ES-I3 (cell line): ENCODE data around the gene BMPR1B.
"Not testable (repeated sequence)": the region's sequence is repeated elsewhere in the genome, so short reads cannot be mapped to it uniquely, and the experiment has no call there.

Experiments
- H3K36me3 ChIP-seq: 2 replicates; pipeline ENCODE4 v1.6.1; 2013; ENCODE audit warnings: mild to moderate bottlenecking, low read length, control low read depth, moderate library complexity; ENCODE audit not compliant: insufficient read depth
- H3K4me1 ChIP-seq: 2 replicates; pipeline ENCODE4 v1.6.1; 2013; ENCODE audit warnings: mild to moderate bottlenecking, control low read depth, low read length; ENCODE audit not compliant: insufficient read depth
- H3K9ac ChIP-seq: 2 replicates; pipeline ENCODE4 v1.6.1; 2013; ENCODE audit warnings: low read depth, mild to moderate bottlenecking, low read length, moderate library complexity
- H3K9me3 ChIP-seq: 2 replicates; pipeline ENCODE4 v1.6.1; 2013; ENCODE audit warnings: mild to moderate bottlenecking, low read length, moderate library complexity; ENCODE audit not compliant: control insufficient read depth, insufficient read depth

Gene BMPR1B

DNA sequence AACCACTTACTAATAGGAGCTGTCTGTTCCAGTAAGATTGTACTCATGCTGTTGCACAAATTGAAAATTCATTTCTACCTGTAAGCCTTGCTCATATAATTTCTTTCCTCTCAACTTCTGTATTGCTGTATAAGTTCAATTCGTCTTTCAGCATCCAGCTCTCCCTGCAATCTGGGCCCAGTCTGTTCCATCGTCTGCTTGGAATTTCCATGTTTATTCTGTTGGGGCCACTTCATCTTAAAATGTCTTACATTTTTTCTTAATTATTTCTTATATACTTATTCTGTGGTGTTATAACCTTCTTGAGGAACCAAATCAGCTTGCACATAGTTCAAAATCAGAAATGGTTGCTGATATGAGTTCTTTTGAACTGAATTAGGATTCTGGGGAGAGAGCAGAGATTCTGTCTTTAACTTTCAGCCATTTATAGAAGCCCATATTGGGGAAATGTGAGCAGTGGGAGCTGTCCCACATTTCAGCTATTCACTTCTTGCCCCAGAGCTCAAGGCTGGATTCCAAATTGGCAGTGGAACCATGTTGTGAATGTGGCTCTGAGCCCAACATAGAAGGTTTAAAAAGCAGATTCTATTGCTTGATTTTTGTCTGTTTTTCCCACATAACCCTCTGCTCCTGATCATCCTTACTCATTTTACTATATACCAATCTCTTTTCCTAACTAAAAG is 291.9 kb downstream of the BMPR1B start:
- peaks cover 12% of the 10 kb centered on the region for H3K4me1 ChIP-seq
- H3K36me3 ChIP-seq = no peaks in the 10 kb centered on the region

DNA sequence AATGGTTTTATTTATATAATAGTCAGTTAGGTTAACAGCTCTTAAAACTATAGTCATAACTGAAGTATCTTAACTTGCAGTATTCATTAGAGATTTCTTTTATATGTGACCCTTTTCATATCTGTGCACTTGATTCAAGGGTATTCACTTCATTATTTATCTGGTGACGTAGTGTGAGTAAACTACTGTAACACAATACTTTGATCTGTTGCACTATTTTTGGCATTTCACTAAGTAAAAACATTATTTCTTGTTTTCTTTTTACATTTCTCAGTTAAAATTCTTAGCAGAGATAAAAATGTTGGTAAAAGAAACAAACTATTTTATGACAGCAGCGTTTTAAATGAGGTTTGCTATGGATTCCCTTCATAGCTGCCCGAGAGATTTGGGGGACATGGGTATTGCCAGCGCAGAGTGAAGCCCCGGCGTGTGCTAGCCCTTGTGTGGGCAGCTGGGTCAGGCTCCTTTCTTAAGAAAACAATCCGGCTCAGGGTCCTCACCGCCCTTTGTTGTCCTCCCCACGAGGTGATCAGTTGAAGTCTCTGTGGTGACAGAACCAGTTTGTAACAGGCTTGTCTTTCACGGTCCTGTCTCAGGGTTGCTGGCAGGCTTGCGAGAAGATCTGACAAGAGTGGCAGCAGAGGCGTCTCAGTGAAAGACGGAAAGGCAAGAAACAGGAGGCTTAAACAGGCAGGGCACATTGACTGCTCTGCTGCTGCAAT is 293.4 kb downstream of the BMPR1B start:
- Histone ChIP-seq H3K36me3 (no peaks in the 10 kb centered on the region), H3K9ac (no peak overlapping the region), H3K9me3 (no peaks in the 10 kb centered on the region), H3K4me1 (peaks cover 4% of the 10 kb centered on the region; the same call in 1 of the 2 replicates)

More for the DNA sequence above, 291.9 kb downstream of the BMPR1B start:
- Histone ChIP-seq H3K9me3 (no peaks in the 10 kb centered on the region), H3K9ac (no peak overlapping the region)

DNA sequence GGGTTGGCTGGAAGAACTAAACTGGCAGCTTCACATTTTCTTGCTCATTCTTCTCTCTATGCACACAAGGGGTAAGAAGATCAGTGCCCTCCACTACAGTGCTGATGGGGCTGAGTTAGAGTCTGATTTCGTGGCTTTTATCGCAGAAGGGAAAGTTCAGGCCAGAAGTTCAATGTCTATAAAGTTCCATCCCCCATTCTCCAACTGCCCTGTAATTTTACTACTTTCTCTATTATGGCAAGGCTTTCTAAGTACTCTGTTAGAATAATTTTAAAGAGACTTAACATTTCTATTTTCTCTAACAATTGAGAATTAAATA is 293.9 kb downstream of the BMPR1B start:
- Histone ChIP-seq H3K4me1 (peaks cover 4% of the 10 kb centered on the region; the same call in 1 of the 2 replicates), H3K9ac (no peak overlapping the region), H3K36me3 (no peaks in the 10 kb centered on the region), H3K9me3 (no peaks in the 10 kb centered on the region)

DNA sequence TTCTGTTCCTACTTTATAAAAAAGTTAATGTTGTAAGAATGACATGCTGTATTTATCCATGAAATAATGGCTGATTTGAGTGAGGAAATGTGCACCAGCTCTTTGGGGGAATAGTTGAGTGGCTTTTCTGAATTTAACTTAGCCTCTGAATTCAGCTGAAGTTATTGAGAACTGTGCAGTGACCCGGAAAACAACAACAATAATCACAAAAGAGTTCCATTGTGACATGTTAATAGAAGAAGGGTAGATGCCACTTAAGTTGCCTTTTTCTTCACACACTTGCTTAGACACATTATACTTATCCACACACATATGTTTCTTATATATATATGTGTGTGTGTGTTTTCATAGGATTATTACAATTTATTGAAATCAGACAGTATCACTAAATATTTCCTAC is 301.2 kb downstream of the BMPR1B start:
- no peaks in the 10 kb centered on the region for H3K9me3 ChIP-seq
- H3K4me1 ChIP-seq = no peaks in the 10 kb centered on the region
- no peak overlapping the region for H3K9ac ChIP-seq
- no peaks in the 10 kb centered on the region for H3K36me3 ChIP-seq

DNA sequence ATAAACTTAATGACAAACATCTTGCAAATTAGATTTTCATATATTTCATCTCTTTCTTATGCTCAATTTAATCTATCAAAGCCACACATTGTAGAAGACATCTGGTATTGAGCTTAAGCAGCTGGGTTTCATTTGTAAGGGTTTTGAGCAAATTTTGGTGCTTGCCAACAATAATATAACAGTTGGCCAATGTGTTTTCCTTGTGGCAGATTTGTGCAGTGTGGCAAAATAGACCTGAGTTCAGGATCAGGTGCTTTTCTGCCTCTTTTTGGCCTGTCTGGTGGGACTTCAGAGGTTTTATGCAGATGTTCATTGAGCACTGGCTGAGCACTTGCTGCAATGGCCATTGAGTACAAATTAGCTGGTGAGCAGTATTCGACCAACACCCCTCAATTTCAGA is 301.9 kb downstream of the BMPR1B start:
- H3K9ac ChIP-seq = no peak overlapping the region
- no peaks in the 10 kb centered on the region for H3K4me1 ChIP-seq
- no peaks in the 10 kb centered on the region for H3K36me3 ChIP-seq
- H3K9me3 ChIP-seq = peaks cover 3% of the 10 kb centered on the region; the same call in 1 of the 2 replicates

DNA sequence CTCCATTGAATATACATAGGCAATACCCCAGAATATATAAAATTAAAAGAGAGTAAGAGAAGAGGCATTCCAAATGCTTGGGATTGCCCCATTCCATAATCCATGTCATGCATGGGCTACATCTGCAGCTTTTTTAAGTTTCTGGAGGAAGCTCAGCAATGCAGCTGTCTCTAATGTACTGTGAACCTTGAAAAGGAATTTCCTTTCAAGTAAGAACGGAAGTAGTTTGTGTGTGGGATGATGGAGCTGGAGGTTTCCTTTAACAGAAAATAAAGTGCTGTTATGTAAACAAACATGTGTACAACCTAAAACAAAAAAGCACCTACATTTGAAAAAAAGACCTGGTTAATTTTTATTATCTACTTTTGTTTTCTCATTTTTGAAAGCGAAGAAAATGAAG is 303.5 kb downstream of the BMPR1B start:
- Histone ChIP-seq H3K9me3 (peaks cover 3% of the 10 kb centered on the region; the same call in 1 of the 2 replicates), H3K36me3 (no peaks in the 10 kb centered on the region), H3K9ac (no peak overlapping the region), H3K4me1 (no peaks in the 10 kb centered on the region)

DNA sequence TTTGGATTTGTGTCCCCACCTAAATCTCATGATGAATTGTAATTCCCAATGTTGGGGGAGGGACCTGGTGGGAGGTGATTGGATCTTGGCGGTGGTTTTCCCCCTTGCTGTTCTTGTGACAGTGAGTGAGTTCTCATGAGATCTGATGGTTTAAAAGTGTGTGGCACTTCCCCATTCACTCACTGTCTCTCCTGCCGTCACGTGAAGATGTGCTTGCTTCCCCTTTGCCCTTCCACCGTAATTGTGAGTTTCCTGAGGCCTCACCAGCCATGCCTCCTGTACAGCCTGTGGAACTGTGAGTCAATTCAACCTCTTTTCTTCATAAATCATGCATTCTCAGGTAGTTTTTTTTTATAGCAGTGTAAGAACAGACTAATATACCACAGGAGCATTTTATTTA is 304.0 kb downstream of the BMPR1B start:
- H3K9ac ChIP-seq, H3K36me3 ChIP-seq, H3K4me1 ChIP-seq, H3K9me3 ChIP-seq: not testable (repeated sequence)

DNA sequence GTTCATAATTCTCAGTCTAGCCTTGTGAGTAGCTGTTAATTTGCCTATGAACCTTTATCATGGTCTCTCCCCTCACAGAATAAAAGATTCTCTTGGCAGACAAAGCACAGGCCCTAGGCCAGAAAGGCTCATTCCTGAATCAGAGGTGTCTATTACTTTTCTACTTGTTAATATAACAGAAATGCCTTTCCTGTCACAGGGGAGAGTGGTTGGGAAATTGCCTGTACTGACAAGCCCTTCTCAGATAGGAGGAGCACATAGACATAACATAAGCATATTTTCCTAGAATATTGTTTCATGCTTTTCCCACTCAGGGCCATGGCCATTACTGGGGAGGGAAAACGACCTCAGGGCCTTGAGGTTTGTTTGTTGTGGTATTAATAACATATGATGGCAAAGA is 308.3 kb downstream of the BMPR1B start:
- no peak overlapping the region for H3K9ac ChIP-seq
- no peaks in the 10 kb centered on the region for H3K36me3 ChIP-seq

DNA sequence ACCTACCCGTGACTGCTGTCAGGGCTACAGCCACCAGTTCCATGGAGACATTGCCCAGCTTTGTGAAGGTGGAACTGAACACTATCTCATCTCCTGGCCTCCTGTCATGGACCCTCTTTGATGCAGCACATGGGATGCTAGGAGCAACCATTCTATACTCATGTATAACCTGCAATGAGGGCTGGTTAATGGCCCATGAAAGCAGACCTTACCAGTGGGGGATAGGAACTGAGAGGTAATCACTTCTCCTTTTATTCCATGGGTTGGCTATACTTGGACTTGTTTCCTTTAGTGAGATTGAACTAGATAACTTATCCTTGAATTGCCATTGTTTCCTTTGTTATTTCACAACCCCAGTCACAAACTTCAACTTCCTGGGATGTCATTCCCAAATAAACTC is 310.6 kb downstream of the BMPR1B start:
- H3K9ac ChIP-seq = no peak overlapping the region
- no peaks in the 10 kb centered on the region for H3K4me1 ChIP-seq
- H3K9me3 ChIP-seq = peaks cover 3% of the 10 kb centered on the region; the same call in 1 of the 2 replicates
- no peaks in the 10 kb centered on the region for H3K36me3 ChIP-seq

More for the DNA sequence above, 308.3 kb downstream of the BMPR1B start:
- Histone ChIP-seq H3K4me1 (no peaks in the 10 kb centered on the region), H3K9me3 (peaks cover 3% of the 10 kb centered on the region; the same call in 1 of the 2 replicates)

DNA sequence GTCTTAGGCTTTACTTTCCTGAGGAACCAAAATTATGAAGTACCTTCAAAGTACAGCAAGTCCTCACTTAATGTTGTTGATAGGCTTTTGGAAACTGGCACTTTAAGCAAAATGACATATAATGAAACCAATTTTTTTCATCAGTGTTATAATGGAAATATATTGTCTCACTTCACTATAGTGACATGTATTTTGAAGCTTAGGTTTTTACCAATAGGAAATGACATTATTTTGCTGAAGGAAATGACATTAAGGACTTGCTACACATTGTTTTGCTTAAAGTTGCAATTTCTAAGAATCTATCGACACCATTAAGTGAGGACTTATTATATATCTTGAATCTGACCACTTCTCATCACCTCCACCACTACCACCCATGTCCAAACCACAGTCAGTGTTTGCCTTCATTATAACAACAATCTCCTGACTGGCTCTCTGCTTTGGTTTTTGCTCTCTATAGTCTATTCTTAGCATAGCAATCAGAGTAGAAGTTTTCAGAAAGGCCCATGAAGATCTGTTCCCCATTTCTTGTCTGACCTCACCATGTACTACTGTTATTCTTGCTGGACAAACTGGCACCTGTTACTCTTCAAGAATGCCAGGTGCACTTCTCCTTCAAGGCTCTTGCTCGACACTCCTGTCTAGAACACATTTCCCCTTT is 311.2 kb downstream of the BMPR1B start:
- Histone ChIP-seq H3K9ac (no peak overlapping the region), H3K9me3 (peaks cover 3% of the 10 kb centered on the region; the same call in 1 of the 2 replicates)

DNA sequence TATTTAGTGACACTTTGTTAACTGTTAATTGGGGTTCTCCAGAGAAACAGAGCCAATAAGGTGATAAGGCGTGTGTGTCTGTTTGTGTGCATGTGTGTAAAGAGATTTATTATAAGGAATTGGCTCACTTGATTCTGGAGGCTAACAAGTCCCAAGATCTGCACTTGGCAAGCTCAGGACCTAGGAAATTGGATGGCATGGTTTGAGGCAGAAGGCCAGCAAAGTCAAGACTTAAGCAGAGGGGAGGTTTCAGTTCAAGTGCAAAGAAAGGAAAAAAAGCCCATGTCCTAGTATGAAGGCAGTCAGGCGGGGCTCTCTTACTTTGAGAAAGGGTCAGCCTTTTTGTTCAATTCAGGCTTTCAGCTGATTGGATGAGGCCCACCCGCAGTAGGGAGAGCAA is 314.1 kb downstream of the BMPR1B start:
- no peaks in the 10 kb centered on the region for H3K36me3 ChIP-seq
- peaks cover 6% of the 10 kb centered on the region; the same call in 1 of the 2 replicates for H3K4me1 ChIP-seq
- H3K9me3 ChIP-seq = no peaks in the 10 kb centered on the region
- no peak overlapping the region for H3K9ac ChIP-seq

More for the DNA sequence above, 311.2 kb downstream of the BMPR1B start:
- no peaks in the 10 kb centered on the region for H3K36me3 ChIP-seq
- no peaks in the 10 kb centered on the region for H3K4me1 ChIP-seq

DNA sequence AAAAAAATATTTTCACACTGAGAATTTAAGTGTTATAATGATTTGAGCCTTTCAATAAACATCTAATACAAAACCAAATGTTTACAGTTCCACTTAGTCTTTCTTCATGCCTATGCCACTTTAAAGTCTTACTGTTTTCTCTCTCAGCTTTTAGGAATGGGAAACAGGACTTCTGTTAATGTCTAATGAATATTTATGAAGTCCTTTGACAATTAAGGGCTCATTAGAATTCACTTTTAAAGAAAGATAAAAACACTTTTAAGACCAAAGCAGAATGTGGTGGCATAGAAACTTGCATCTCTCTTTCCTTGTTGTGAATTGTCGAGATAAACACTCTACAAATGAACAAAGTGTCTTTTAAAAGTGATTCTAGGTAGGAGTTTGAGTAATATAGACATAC is 315.9 kb downstream of the BMPR1B start:
- peaks cover 6% of the 10 kb centered on the region; the same call in 1 of the 2 replicates for H3K4me1 ChIP-seq
- no peak overlapping the region for H3K9ac ChIP-seq
- H3K9me3 ChIP-seq = no peaks in the 10 kb centered on the region
- no peaks in the 10 kb centered on the region for H3K36me3 ChIP-seq

DNA sequence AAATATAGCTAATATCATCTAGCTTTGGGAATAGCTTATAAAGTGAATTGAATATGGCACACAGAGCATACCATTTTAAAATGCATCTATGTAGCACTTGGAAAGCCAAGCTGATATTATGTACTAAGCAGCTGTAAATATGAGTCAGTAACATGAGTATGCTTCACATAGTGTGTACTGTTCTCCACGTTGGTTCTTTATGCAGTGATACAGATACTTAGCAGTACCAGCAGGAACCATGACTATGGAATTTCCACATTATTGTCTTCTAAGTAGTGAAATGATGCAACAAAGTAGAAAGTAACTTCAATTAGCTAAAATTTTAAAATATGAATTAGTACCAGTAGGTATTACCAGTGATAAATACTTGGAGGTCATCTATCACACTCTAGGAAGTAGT is 320.1 kb downstream of the BMPR1B start:
- H3K9ac ChIP-seq = no peak overlapping the region

DNA sequence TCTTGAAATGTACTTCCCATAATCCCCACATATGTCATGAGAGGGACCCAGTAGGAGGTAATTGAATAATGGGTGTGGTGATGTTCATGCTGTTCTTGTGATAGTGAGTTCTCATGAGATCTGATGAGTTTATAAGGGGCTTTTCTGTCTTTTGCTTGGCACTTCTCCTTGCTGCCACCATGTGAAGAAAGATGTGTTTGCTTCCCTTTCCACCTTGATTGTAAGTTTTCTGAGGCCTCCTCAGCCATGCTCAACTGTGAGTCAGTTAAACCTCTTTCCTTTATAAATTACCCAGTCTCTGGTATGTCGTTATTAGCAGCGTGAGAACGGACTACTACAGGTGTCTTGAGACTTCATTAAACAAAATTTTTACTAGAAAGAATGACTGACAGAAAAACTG is 323.2 kb downstream of the BMPR1B start:
- Histone ChIP-seq H3K9me3 (no peaks in the 10 kb centered on the region), H3K9ac (no peak overlapping the region), H3K36me3 (no peaks in the 10 kb centered on the region), H3K4me1 (no peaks in the 10 kb centered on the region)

More for the DNA sequence above, 320.1 kb downstream of the BMPR1B start:
- Histone ChIP-seq H3K4me1 (peaks cover 6% of the 10 kb centered on the region; the same call in 1 of the 2 replicates), H3K9me3 (no peaks in the 10 kb centered on the region), H3K36me3 (no peaks in the 10 kb centered on the region)

DNA sequence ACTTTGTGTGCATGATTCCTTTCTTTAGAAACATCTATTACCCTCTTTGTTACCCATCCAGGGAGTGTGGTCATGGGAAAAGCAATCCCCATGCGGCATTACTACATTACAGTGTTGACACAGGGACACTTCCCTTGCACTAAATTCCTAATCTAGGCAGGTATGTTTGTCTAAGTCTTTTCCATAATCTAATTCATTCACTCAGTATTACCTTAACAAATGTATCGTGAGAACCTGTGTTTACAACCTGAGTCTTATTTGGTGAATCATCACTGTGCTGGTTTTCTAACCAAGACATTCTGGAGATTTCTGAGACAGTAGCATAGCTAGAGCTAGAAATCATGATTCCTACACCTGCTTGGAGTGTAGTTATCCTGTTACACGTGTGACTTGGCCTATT is 326.8 kb downstream of the BMPR1B start:
- Histone ChIP-seq H3K9ac (no peak overlapping the region), H3K4me1 (no peaks in the 10 kb centered on the region), H3K9me3 (no peaks in the 10 kb centered on the region), H3K36me3 (no peaks in the 10 kb centered on the region)
